K562 (cell line): ENCODE results near the gene DLK1. TPM values are rescaled to one million over a fixed set of nuclear protein-coding genes. Genes with fewer than 3 reads are reported as not detected.

Source experiments
- ATAC-seq: fragments of 200-7000 bp; cut with Tn5 transposase; 3 replicates; pipeline ENCODE4 v1.9.1; 2020; ENCODE audit warnings: moderate library complexity
- BruUV-seq: library from RNA; stranded (reverse); fragments of 400-500 nt; replicated peaks from 2 replicates; lab custom pipeline; 2021; lab: Mats Ljungman, UMichigan
- CTCF ChIA-PET: fragments of 300-600 bp; formaldehyde crosslinking; extraction: SDS; loops from one replicate; lab custom pipeline; 2021; ENCODE audit warnings: low intra/inter-chr PET ratio; lab: Yijun Ruan, JAX
- POLR2A ChIA-PET: fragments of 300-600, 350-650 bp; sonication (Branson Sonifier 250); formaldehyde crosslinking; extraction: SDS; loops from one replicate; lab custom pipeline; 2021; ENCODE audit warnings: antibody characterized with exemption, inconsistent platforms; lab: Yijun Ruan, JAX
- DNase-seq, 4 experiments: peaks; one replicate each; pipeline versions ENCODE4 v3.0.0 to v3.0.0-alpha.2; 2011 to 2018; ENCODE audit warnings: low spot score in 3 of 4, mixed read lengths in 3 of 4; ENCODE audit errors: extremely low read depth in 1 of 4
- FAIRE-seq: peaks from 2 replicates; lab custom pipeline; 2011; peaks lifted over from hg19 to GRCh38; lab: Jason Lieb, UNC
- H2AFZ ChIP-seq: 2 replicates; pipeline ENCODE4 v1.6.0; 2011; ENCODE audit warnings: low read depth, low read length, control low read depth, inconsistent platforms
- H3K27ac ChIP-seq: fragments of 200-600 bp; 3 replicates; pipeline ENCODE4 v1.8.0; 2011; ENCODE audit warnings: low read depth, mild to moderate bottlenecking, control low read depth, inconsistent platforms, low read length, moderate library complexity, mixed read lengths; ENCODE audit errors: extremely low read depth
- H3K27me3 ChIP-seq, 2 experiments: fragments of 300-600 bp in 1 of 2; 2 replicates in 1 of 2; 3 replicates in 1 of 2; pipeline versions ENCODE4 v1.6.0 to v1.8.0; 2011; ENCODE audit warnings: inconsistent platforms in 2 of 2, low read length in 2 of 2, mild to moderate bottlenecking in 1 of 2, mixed read lengths in 1 of 2, moderate library complexity in 1 of 2; ENCODE audit not compliant: control insufficient read depth in 2 of 2, insufficient read depth in 2 of 2
- H3K36me3 ChIP-seq: fragments of 300-600 bp; 3 replicates; pipeline ENCODE4 v1.8.0; 2011; ENCODE audit warnings: mild to moderate bottlenecking, low read length, inconsistent platforms; ENCODE audit not compliant: control insufficient read depth, insufficient read depth
- H3K4me1 ChIP-seq, 2 experiments: fragments of 200-600 bp in 1 of 2; replicated peaks in 1 of 2; 2 replicates in 1 of 2; 3 replicates in 1 of 2; pipeline versions ENCODE4 v1.5.1 to v1.8.0; 2011; ENCODE audit warnings: inconsistent platforms in 2 of 2, low read length in 2 of 2, mild to moderate bottlenecking in 1 of 2, mixed read lengths in 1 of 2, moderate library complexity in 1 of 2; ENCODE audit not compliant: control insufficient read depth in 2 of 2, insufficient read depth in 2 of 2
- H3K4me2 ChIP-seq: 2 replicates; pipeline ENCODE4 v1.6.1; 2011; ENCODE audit warnings: low read length, control low read depth, inconsistent platforms, mixed read lengths; ENCODE audit not compliant: insufficient read depth
- H3K4me3 ChIP-seq: fragments of 200-600 bp; sonication (generic), shearing (Covaris generic); 2 replicates; pipeline ENCODE4 v1.5.1; 2016; ENCODE audit warnings: control low read depth, inconsistent platforms
- H3K79me2 ChIP-seq: fragments of 200-600 bp; 3 replicates; pipeline ENCODE4 v1.8.0; 2011; ENCODE audit warnings: low read length, inconsistent platforms; ENCODE audit not compliant: control insufficient read depth, insufficient read depth
- H3K9ac ChIP-seq, 2 experiments: 2 replicates each; pipeline versions ENCODE4 v1.6.0 to v1.6.1; 2011; ENCODE audit warnings: low read depth in 2 of 2, low read length in 2 of 2, control low read depth in 1 of 2, inconsistent platforms in 1 of 2, mild to moderate bottlenecking in 1 of 2, mixed read lengths in 1 of 2; ENCODE audit not compliant: insufficient read depth in 1 of 2
- H3K9me1 ChIP-seq: one replicate; pipeline ENCODE4 v1.6.0; 2011; ENCODE audit warnings: inconsistent platforms, mild to moderate bottlenecking, low read length, moderate library complexity; ENCODE audit not compliant: control insufficient read depth, insufficient read depth
- H3K9me3 ChIP-seq: replicated peaks from 2 replicates; pipeline ENCODE4 v1.5.1; 2011; ENCODE audit warnings: low read depth, low read length, inconsistent platforms; ENCODE audit not compliant: control insufficient read depth, insufficient read depth
- H4K20me1 ChIP-seq: replicated peaks from 2 replicates; pipeline ENCODE4 v1.6.1; 2011; ENCODE audit warnings: low read length, inconsistent platforms, mixed read lengths; ENCODE audit not compliant: control insufficient read depth, insufficient read depth
- ESRRA ChIP-seq: fragments of 450-650 bp; IDR thresholded peaks from 2 replicates; pipeline ENCODE4 v1.6.1; 2014; ENCODE audit warnings: low read depth, mild to moderate bottlenecking, moderate library complexity, borderline replicate concordance
- EWSR1 ChIP-seq: fragments of 450-650 bp; IDR thresholded peaks from 2 replicates; pipeline ENCODE4 v1.6.1; 2018; ENCODE audit warnings: borderline replicate concordance, mild to moderate bottlenecking, low read depth, moderate library complexity; ENCODE audit not compliant: partially characterized antibody
- KAT7 ChIP-seq: sonication (generic); formaldehyde crosslinking; IDR thresholded peaks from 2 replicates; pipeline ENCODE4 v1.8.0; 2022; ENCODE audit warnings: missing genetic modification reagents, mild to moderate bottlenecking, borderline replicate concordance
- SIN3B ChIP-seq: fragments of 450-650 bp; IDR thresholded peaks from 2 replicates; pipeline ENCODE4 v1.6.1; 2017; ENCODE audit warnings: low read depth, mild to moderate bottlenecking, moderate library complexity
- SP2 ChIP-seq: IDR thresholded peaks from 2 replicates; pipeline ENCODE4 v1.6.1; 2011; ENCODE audit warnings: mild to moderate bottlenecking, low read depth, low read length, moderate library complexity; ENCODE audit not compliant: poor library complexity, severe bottlenecking; ENCODE audit errors: extremely low read depth
- ZNF143 ChIP-seq: sonication (generic); formaldehyde crosslinking; IDR thresholded peaks from 2 replicates; pipeline ENCODE4 v1.9.0; 2022; ENCODE audit warnings: mild to moderate bottlenecking, missing genetic modification reagents
- ZNF316 ChIP-seq: fragments of 450-650 bp; IDR thresholded peaks from 2 replicates; pipeline ENCODE4 v1.6.1; 2016
- WGBS: fragments of 100-300 bp; shearing (Covaris generic); methylation state at CpG from one replicate; pipeline ENCODE4 v1.1.6; 2016; ENCODE audit warnings: low coverage, mixed read lengths; ENCODE audit not compliant: insufficient coverage; ENCODE audit errors: missing lambda C conversion rate; 5-methylcytosine and 5-hydroxymethylcytosine counted together
- in situ Hi-C: fragments of 300-500 bp; cut with MboI; formaldehyde crosslinking; loops from 4 replicates; pipeline ENCODE4 v1.15.0; 2018; ENCODE audit warnings: inconsistent platforms, mixed read lengths
- intact Hi-C: fragments of 100-400 bp; cut with micrococcal nuclease; formaldehyde crosslinking; loops from 2 replicates; pipeline ENCODE4 v1.14.2; 2022
- polyA plus RNA-seq, 8 experiments: library from polyadenylated mRNA; depleted of rRNA in 4 of 8; stranded (reverse) in 5 of 8; unstranded in 3 of 8; fragments of >200 nt; fragmentation: Nextera tagmentation in 2 of 8; fragmentation: Illumina TruSeq in 1 of 8; extraction: Ambion mirVana in 2 of 8; extraction: Trizol in 1 of 8; gene quantifications; 2 replicates each; pipeline versions ENCODE4 v1.2.1 to v1.2.3, GENCODE V29; 2011 to 2014; ENCODE audit warnings: inconsistent platforms in 1 of 8, missing spikeins in 1 of 8
- total RNA-seq, 7 experiments: library from RNA; depleted of rRNA in 6 of 7; stranded (reverse); fragments of >200 nt in 6 of 7; fragmentation: Illumina TruSeq in 2 of 7; extraction: Trizol in 2 of 7; gene quantifications; 2 replicates each; pipeline versions ENCODE4 v1.2.1 to v1.2.3, GENCODE V29; 2011 to 2021; ENCODE audit warnings: low replicate concordance in 1 of 7
- TF ChIP-seq, protein P1 (sequence below): sonication (generic); formaldehyde crosslinking; IDR thresholded peaks from 2 replicates; pipeline ENCODE4 v1.9.0; 2022; ENCODE audit warnings: mild to moderate bottlenecking, missing genetic modification reagents
- TF ChIP-seq, protein P2 (sequence below): IDR thresholded peaks from 3 replicates; pipeline ENCODE4 v1.6.1; 2011; ENCODE audit warnings: borderline replicate concordance, mild to moderate bottlenecking; ENCODE audit not compliant: insufficient read length, insufficient read depth

Gene DLK1
- total and polyA plus RNA-seq, 9 of the 15 experiments (the other 6 are each of a cell fraction or from before 2014, with no cell fraction given): 4.4 to 97.2 (median 15.3) TPM

DNA sequence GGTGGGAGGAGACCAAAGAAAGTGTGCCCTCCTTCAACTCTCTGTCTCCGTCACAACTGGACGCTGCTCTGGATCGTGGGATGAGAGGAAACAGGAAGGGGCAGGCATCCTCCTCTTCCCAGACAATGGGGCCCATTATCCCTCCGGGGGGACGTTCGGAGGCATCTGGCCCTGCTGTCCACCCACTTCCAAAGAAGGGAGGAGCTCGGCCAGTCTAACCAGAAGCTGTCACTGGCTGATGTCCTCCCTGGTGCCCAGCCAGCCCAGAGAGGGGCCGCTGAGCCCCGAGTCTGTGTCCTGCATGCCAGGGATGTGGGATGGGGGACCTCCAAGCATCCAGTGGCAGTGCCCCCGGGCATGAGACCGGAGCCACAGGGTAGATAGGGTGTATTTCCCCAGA is 59.4 kb downstream of the DLK1 start:
- ATAC-seq (no peak), FAIRE-seq (no peak), DNase-seq (no peak)
- CTCF ChIA-PET: no interaction called here
- H3K4me3 ChIP-seq: no peak overlapping the region
- no peaks in the 10 kb centered on the region for H4K20me1 ChIP-seq
- intact Hi-C loops (no loop called here), in situ Hi-C loops (no loop called here)
- H3K9ac ChIP-seq: no peak overlapping the region
- no peaks in the 10 kb centered on the region for H3K36me3 ChIP-seq
- H3K4me1 ChIP-seq: peaks cover 32 to 46% of the 10 kb centered on the region in 2 experiments
- POLR2A ChIA-PET: interaction anchor here (0.6 kb wide), 1 partner anchor 14 kb away, joined by 3 read pairs; no protein-coding TSS in a partner anchor
- BruUV-seq: no TSS peak
- 73% methylated on average over 3 of the region's 11 CpGs for WGBS
- TF ChIP-seq, protein P1, sequence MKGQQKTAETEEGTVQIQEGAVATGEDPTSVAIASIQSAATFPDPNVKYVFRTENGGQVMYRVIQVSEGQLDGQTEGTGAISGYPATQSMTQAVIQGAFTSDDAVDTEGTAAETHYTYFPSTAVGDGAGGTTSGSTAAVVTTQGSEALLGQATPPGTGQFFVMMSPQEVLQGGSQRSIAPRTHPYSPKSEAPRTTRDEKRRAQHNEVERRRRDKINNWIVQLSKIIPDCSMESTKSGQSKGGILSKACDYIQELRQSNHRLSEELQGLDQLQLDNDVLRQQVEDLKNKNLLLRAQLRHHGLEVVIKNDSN (CRISPR knock-in tag): no peak
- TF ChIP-seq ESRRA: no peak
- TF ChIP-seq KAT7 (CRISPR knock-in tag): no peak
- TF ChIP-seq SIN3B: no peak
- TF ChIP-seq, protein P2, sequence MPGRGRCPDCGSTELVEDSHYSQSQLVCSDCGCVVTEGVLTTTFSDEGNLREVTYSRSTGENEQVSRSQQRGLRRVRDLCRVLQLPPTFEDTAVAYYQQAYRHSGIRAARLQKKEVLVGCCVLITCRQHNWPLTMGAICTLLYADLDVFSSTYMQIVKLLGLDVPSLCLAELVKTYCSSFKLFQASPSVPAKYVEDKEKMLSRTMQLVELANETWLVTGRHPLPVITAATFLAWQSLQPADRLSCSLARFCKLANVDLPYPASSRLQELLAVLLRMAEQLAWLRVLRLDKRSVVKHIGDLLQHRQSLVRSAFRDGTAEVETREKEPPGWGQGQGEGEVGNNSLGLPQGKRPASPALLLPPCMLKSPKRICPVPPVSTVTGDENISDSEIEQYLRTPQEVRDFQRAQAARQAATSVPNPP: no peak
- no peak for TF ChIP-seq ZNF143
- no peak for TF ChIP-seq SP2
- TF ChIP-seq ZNF316: no peak
- no peak for TF ChIP-seq EWSR1
- H3K9me1 ChIP-seq: no peaks in the 10 kb centered on the region
- no peaks in the 10 kb centered on the region for H3K27me3 ChIP-seq
- H3K79me2 ChIP-seq: no peaks in the 10 kb centered on the region
- H3K27ac ChIP-seq: no peak overlapping the region
- no peaks in the 10 kb centered on the region for H3K9me3 ChIP-seq
- H3K4me2 ChIP-seq: no peak overlapping the region
- H2AFZ ChIP-seq: no peak overlapping the region
